GM19351 (cell line): ENCODE measurements around the gene PLSCR1.
A peak's percentile ranks its signal among the peaks of the same experiment; 100 is the strongest.

Source experiments
- ATAC-seq: cut with Tn5 transposase; IDR thresholded peaks from one replicate; pipeline ENCODE4 v1.9.1; 2021; ENCODE audit warnings: mild to moderate bottlenecking, moderate library complexity; ENCODE audit not compliant: unreplicated experiment

Gene PLSCR1, protein sequence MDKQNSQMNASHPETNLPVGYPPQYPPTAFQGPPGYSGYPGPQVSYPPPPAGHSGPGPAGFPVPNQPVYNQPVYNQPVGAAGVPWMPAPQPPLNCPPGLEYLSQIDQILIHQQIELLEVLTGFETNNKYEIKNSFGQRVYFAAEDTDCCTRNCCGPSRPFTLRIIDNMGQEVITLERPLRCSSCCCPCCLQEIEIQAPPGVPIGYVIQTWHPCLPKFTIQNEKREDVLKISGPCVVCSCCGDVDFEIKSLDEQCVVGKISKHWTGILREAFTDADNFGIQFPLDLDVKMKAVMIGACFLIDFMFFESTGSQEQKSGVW

DNA sequence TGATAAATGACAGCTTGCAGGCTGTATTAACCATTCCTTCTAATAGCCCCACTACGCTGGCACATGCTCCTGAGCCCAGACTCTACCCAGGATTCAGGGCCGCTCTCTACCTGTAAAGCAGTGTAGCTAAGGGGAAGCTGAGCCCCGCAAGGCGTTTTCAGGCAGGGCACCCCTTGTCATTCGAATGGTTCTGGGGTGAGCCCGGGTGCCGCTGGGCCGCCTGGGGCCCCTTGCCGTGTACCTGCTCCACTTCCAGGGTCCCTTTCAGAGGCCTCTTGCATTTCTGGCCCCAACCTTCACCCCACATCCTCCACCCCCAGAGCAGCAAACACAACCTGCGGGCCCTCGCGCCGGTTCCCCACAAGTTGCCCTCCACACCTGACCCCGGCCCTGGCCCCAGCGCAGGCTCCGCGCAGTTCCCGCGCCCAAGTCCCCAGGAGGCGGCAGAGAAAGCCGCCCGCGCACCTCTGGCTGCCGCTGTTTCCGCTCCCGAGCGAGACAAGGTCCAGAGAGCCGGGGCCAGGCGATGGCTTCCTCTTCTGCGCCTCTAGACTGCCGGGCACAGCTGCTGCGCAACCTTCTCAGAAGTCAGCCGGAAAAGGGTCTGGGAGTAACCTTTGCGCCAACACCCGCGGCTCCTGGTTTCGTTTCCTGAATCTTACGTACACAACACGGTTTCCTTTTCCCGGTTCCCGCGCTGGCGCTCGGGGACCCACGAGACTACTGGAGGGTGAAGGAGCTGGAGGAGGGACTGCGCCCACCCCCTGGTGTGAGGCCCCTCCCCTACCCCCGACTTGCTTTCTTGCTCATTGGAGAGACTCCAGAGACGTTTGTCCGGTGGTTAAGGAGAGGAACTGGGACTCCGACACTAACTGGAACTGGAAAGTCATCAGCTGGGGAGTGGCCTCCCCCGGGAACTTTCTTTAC, at the start of gene PLSCR1:
Gene PLSCR1 (minus strand): TSS at position 606 of the 927 bp plus-strand sequence. CDS start 8,055 bp downstream, outside the sequence.
- peak; percentile 82 for ATAC-seq

DNA sequence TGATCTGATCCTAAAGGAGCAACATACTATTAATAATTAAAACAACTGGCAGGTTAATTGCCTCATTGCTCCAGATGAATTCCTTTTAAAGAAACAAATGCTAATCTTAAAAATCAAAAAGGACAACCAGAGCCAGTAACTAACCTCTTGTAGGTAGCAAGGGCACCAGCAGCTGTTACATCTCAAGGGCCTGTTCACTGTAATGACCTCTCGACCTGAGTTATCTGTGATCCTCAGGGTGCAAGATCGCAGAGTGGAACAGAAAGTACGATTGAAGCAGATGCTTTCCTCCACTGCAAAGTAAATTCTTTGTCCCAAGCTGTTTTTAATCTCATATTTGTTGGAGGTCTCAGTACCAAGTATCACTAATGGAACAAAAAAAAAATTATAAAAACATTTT, 49.4 kb upstream of the PLSCR1 start:
- ATAC-seq = no peak

DNA sequence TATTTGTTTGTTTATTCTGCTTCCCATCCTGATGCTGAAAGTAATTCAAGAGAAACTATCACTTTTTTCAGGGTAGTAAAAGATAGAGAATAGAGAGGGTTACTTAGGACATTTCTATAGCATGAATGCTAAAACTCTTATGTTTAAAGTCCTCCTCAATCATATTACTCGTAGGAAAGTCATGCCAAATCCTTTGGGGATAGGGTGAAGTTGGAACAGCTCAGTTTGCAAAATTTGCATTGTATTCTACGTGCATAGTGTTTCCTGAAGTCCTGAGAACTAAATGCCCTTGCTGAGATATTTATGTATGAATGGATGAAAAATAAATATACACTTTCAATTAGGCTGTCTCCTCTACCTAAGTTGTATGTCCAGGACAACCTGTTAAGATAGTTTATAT, 46.1 kb upstream of the PLSCR1 start:
- no peak for ATAC-seq

DNA sequence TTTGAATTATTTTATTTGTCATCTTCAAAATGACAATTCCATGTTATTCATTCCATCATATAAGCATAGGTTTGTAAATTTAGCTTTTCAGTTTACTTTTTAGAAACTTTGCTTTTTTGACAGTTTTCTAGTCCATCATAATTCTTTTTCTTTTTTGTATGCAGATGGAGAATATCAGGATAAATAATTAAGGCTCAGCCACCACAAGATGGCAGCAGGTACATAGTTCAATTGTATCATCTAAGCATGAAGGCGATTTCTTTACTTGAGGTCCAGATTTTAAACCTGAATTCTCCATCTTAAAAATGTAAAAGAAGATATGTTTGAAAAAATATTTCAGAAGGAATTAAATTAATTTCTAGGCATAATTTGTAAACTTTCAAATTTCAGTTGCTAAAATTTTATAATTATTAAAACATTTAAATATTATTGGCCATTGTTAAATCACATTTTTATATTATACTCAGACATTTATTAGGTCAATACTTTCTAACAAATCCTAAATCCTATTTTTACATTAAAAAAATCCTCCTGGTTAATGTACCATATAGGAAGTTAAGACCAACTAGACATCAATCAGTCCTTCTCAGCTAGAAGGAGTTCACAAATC, 45.6 kb upstream of the PLSCR1 start:
- peak; percentile 75 for ATAC-seq

DNA sequence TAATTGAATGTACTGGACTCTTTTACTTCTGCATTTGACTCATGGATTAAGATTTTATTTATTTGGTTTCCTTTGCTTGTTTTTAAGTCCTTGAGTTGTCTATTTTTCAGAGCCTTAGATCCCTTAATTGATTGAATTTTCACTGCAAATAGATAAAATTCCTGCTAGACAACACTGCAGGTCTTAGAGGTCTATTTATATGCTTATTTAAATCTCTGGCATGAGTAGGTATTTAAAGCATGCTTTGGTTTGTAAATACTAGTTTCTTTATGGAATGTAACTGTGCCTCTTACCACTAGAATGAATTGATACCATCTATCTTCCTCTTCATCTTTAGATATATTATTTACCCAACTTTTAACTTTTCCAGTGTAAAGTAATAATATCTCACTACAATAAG, 40.7 kb upstream of the PLSCR1 start:
- ATAC-seq = no peak

DNA sequence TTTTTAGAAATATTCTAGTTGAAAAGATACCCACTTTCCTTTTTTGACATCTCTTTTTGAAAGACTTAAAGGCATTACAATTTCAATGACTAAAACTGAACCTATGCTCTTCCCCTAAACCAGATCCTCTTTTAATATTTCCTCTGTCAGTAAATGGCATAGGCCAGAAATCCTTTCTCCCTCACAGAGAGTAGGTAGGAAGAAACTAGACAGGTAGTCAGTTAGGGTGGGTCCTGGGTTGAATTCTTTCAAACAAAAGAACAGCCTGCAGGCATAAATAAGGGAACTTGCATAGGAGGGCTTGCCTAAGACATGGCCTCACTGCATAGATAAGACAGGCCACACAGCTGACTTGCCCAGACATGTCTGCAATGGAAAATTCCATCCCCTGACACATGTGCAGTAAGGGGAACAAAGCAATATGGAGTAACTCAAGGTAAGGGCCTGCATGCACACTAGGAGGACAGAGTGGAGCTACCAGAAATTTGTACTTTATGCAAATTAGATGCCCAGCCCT, 37.6 kb upstream of the PLSCR1 start:
- ATAC-seq = peak; percentile 38

DNA sequence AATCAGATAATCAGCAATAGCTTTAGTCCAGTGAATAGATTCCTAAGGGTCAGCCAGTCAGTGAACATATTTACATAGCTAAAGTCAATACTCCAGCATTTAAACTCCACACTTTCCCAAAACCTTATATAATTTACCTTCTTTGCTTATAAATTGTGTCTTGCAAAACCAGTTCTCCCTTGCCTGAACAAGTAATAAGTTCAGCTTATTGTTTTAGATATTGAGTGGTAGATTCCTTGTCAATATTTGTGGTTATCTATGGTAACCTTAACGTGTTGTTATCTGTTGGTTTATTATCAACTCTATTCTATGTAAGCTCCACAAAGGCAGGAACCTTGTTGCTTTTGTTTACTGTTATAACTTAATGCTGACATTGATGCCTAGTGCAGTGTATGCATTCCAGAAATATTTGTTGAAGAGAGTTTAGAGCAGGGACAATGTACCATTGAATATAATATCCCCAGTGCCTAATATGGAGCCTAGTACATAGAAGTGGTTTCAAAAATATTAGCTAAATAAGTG, 36.7 kb upstream of the PLSCR1 start:
- no peak for ATAC-seq

DNA sequence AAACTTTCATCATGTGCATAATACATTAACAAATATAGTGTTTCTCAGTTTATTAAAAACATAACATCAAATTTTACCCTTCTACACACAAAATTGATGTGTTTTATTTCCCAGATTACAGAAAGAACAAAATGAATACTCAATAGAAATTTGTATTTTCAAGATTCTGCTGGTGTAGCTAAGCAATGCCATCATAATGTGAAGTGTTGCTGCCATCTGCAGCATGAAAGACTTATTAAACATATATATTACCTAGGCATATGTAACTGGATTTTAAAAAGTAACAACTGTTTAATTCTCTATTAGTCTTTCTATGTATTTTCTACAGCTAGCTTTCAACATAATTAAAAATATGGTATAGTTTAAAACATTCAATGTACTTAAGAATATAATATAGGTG, 33.3 kb upstream of the PLSCR1 start:
- ATAC-seq = peak; percentile 65

DNA sequence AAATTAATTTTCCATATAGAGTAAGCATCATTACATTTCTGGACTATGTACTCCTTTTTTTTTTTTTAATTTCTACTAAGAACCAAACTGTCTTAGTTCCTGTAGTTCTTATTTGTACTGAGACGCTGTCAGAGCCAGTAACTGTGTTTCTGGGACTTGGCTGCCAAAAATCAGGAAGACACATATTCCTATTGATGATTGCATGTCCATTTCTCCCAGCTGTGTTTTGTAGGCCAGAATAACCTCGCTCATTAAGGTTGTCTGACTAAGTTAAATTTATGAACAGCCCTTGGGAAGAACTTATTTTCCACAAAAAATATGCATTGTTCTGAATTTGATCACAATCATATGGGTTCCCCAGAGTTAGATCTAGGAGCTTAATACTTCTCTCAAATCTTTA, 31.2 kb upstream of the PLSCR1 start:
- no peak for ATAC-seq

DNA sequence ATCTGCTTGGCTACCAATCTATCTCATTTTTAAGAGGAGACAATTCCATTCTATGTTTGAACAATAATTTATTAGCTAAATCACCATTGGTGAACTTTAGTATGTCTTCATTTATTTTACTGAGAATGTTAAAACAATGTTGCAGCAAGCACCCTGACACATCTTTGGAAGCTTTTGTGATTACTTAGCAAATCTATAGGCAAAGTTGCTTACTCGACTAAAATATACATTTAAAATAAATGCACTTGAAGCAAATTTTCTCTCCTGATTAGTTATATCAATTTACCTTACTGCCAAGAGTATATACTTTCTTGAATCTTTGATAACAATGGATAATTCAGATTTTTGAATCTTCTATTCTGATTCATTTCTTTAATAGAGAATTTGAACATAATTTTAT, 29.8 kb upstream of the PLSCR1 start:
- no peak for ATAC-seq

DNA sequence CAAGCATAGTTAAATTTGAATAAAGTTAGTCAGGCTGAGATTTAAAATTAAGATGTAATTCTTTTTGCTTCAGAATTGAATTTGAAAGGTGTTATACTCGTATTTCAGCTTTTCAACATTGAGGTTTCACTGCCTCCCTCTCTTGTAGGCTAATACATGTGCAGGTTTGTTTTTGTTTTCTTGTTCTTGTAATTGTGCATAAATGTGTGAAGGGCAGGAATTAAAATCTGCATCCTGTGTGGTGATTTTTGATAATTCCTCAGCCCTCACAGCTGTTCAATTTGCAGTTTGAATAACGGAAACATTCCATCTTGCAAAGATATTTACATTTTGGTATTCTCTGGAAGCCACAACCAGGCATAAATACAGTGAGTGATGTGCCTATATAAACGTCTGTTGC, 24.9 kb upstream of the PLSCR1 start:
- no peak for ATAC-seq

DNA sequence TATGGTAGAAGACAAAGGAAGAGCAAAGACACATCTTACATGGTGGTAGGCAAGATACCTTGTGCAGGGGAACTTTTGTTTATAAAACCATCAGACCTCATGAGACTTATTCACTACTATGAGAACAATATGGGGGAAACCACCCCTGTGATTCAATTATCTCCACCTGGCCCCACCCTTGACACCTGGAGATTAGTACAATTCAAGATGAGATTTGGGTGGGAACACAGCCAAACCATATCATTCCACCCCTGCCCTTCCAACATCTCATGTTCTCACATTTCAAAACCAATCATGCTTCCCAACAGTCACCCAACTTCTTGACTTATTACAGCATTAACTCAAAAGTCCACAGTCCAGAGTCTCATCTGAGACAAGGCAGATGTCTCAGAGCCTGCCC, 21.7 kb upstream of the PLSCR1 start:
- no peak for ATAC-seq

DNA sequence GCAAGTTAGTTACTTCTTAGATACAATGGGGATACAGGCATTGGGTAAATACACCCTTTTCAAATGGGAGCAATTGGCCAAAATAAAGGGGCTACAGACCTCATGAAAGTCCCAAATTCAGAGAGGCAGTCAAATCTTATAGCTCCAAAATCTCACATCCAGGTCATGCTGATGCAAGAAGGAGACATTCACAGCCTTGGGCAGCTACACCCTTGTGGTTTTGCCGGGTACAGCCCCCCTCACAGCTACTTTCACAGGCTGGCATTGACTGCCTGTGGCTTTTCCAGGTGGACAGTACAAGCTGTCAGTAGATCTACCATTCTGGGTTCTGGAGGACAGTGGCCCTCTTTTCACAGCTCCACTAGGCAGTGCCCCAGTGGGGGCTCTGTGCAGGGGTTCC, 17.5 kb upstream of the PLSCR1 start:
- no peak for ATAC-seq

DNA sequence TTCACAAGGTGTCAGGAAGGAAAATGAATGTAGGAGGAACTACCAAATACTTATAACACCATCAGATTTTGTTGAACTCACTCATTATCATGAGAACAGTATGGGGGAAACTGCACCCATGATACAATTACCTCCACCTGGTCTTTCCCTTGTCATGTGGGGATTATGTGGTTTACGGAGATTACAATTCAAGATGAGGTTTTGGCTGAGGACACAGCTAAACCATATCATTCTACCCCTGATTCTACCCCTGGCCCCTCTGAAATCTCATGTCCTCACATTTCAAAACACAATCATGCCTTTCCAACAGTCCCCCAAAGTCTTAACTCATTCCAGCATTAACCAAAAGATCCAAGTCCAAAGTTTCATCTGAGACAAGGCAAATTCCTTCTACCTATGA, 17.1 kb upstream of the PLSCR1 start:
- ATAC-seq = no peak

DNA sequence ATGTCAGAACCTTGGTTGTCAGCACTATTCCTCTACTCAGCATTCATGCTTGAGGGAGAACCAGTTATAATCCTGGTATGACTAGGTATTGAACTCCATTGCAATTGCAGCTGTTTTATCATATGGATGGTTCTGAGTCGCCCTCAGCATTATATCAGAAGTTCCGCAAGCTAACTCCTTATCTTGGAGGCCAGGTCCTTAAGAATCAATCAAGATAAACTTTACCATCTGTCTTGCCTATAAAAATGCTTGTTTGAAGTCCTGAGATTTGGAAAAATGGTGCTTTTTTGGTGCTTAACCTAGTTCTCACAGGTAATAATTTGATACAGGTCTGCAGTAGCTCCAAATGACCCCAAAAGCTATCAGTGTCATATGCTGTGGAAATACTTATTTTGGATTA, 16.3 kb upstream of the PLSCR1 start:
- no peak for ATAC-seq

DNA sequence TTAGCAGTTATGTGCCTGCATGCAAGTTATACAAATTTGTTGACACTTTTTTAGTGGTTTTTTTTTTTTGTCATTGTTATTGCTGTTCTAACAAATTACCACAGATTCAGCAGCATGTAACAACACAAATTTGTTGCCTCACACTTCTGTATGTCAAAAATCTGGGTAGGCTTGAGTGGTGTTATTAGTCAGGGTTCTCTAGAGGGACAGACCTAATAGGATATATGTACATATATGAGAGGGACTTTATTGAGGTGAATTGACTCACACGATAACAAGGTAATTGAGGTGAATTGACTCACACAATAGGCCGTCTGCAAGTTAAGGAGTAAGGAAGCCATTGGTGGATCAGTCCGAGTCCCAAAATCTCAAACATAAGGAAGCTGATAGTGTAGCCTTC, 15.0 kb upstream of the PLSCR1 start:
- ATAC-seq = peak; percentile 32

DNA sequence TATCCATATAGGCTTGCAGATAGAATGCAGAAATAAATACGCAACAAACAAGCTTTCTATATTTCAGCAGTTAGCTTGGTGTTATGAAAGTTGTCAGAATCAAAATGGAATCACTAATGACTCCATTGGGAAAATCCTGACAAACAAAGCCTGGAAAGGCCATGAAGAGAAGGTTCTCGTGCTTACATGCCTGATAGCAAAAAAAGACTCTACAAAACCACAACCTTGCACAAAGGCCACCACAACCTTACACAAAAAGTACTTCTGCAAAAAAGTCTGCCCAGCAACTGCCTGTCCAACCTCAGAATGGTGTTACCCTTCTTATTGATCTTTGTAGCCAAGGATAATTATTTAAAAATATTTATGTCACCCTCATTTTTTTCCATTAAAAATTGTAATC, 14.4 kb upstream of the PLSCR1 start:
- ATAC-seq = no peak

DNA sequence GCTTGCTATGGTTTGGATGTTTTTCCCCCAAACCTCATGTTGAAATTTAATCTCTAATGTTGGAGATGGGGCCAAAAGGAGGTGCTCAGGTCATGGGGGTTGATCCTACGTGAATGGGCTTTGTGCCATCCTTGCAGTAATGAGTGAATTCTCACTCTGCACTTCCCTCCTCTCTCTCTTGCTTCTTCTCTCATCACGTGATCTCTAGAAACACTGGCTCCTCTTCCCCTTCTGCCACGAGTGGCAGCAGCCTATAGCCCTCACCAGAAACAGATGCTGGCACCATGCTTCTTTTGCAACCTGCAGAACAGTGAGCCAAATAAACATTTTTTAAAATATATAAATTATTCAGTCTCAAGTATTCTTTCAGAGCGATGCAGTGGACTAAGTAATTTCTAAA, 13.3 kb upstream of the PLSCR1 start:
- no peak for ATAC-seq

DNA sequence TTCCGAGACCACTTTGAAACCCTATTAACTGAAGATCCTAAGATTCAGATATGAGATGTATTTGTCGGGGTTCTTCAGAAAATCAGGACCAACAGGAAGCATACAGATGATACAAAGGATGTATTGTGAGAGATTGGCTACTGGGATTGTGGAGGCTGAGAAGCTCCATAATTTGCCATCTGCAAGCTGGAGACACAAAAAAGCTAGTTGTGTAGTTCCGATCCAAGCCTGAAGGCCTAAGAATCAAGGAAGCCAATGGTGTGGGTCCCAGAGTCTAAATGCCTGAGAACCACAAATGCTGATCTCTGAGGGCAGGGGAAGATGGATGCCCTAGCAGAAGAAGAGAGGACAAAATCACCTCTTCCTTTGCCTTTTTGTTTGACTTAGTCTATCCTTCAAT, 10.9 kb upstream of the PLSCR1 start:
- ATAC-seq = no peak

DNA sequence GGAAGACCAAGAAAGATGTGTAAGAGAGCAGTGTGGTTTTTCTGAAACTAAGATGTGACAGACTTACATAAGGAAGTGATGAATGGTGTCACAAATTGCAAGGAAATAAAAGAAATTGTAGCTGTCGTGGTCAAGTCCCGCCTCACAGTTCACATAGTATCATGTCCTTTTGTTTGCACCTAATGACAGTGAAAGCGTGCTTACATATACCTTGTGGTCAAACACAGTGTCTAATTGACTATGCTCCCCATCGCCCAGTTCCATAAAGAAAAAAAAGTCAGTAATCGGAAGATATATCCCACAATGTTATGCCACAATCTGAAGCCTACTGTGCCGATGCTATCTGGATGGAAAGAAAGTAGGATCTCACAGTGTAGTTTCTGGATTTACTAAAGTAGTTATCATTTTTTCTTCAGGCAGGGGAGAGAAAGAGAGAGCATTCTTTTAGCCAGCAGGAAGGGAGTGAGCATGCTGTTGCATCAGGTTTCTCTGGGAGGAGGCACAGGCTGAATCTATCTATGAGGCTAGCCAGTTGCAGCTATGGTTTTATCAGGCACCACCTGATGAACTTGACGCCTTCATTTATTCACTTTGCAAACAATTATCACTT, 9.8 kb upstream of the PLSCR1 start:
- ATAC-seq = no peak
